ENCODE results near the gene SOST.
A peak's percentile ranks its signal among the peaks of the same experiment; 100 is the strongest.

Gene SOST

GRCh38 chr17:43782913-43783680 is 24.5 kb upstream of the SOST start:
- no peak for TF ChIP-seq CTCF (IDR thresholded peaks at IDR 0.05; ENCODE audit: low read depth, low read length, missing control alignments)
- H3K4me3 ChIP-seq (replicated peaks; ENCODE audit: low read depth, low read length): no peak overlapping the region
- DNase-seq (ENCODE audit: extremely low read depth, low read depth): no peak

GRCh38 chr17:43780135-43780534 is 21.5 kb upstream of the SOST start, which contains the start of gene CFAP97D1:
Gene CFAP97D1 (plus strand): TSS chr17:43780435. CDS start chr17:43780463, 28 bp downstream.
- no peak for DNase-seq (ENCODE audit: extremely low read depth, low read depth)
- TF ChIP-seq CTCF (IDR thresholded peaks at IDR 0.05; ENCODE audit: low read depth, low read length, missing control alignments): no peak
- peak within 1 kb of the TSS; percentile 79 for H3K4me3 ChIP-seq (replicated peaks; ENCODE audit: low read depth, low read length)

GRCh38 chr17:43779145-43780125 is 20.8 kb upstream of the SOST start:
- no peak for DNase-seq (ENCODE audit: extremely low read depth, low read depth)
- H3K4me3 ChIP-seq (replicated peaks; ENCODE audit: low read depth, low read length): peak overlapping the region; percentile 79
- TF ChIP-seq CTCF (IDR thresholded peaks at IDR 0.05; ENCODE audit: low read depth, low read length, missing control alignments): no peak

- peak; percentile 65 for DNase-seq (ENCODE audit: extremely low read depth, low read depth)
- no peak for TF ChIP-seq CTCF (IDR thresholded peaks at IDR 0.05; ENCODE audit: low read depth, low read length, missing control alignments)
- peak within 1 kb of the TSS; percentile 79 for H3K4me3 ChIP-seq (replicated peaks; ENCODE audit: low read depth, low read length)
Observed at GRCh38 chr17:43778337-43779144, 19.9 kb upstream of the SOST start, which contains the start of gene DUSP3. Gene DUSP3 (minus strand): TSS chr17:43778977. CDS start chr17:43778924, 53 bp downstream.

- DNase-seq (ENCODE audit: extremely low read depth, low read depth): no peak
- H3K4me3 ChIP-seq (replicated peaks; ENCODE audit: low read depth, low read length): no peak overlapping the region
- no peak for TF ChIP-seq CTCF (IDR thresholded peaks at IDR 0.05; ENCODE audit: low read depth, low read length, missing control alignments)
Observed at GRCh38 chr17:43774304-43775250, 16.0 kb upstream of the SOST start.
